Epithelial cell of esophagus (primary cell): ENCODE measurements around the gene JUN.

Experiments
- DNase-seq: peaks from one replicate; pipeline ENCODE4 v3.0.0; 2010; ENCODE audit warnings: low read depth
- H3K4me3 ChIP-seq: 2 replicates; pipeline ENCODE4 v1.5.1; 2011; ENCODE audit warnings: mild to moderate bottlenecking, low read length, control low read depth
- TF ChIP-seq, protein P1 (sequence below): IDR thresholded peaks from 2 replicates; pipeline ENCODE4 v1.5.1; 2011; ENCODE audit warnings: low read depth, mild to moderate bottlenecking, low read length, control low read depth, inconsistent platforms; ENCODE audit not compliant: insufficient read depth; ENCODE audit errors: missing control alignments

Gene JUN

DNA sequence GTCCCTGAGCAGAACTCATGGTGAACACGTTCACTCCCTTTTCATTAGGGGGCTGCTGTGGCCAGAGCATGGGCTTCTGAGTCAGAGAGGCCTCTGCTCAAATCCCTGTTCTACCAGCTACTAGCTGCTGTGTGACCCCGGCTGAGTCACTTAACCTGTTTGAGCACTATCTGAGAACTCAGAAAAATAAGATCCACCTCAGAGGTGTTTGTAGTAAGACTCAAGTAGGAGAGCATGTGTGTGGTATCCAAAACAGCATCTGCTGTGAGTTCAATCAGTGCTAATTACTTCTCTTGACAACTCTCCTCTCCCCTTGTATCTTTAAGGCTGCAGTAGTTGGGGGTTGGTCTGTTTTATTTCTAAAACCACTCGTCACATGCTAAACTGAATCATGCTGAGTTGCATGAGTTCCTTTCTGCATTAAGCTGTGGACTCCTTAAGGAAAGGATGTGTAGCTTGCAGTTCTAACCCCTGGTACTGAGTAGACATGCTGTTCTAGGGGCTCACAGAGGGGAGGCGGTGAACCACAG lies 39.7 kb upstream of the JUN start:
- peak; percentile 91 for DNase-seq
- H3K4me3 ChIP-seq = no peak overlapping the region
- TF ChIP-seq, protein P1, sequence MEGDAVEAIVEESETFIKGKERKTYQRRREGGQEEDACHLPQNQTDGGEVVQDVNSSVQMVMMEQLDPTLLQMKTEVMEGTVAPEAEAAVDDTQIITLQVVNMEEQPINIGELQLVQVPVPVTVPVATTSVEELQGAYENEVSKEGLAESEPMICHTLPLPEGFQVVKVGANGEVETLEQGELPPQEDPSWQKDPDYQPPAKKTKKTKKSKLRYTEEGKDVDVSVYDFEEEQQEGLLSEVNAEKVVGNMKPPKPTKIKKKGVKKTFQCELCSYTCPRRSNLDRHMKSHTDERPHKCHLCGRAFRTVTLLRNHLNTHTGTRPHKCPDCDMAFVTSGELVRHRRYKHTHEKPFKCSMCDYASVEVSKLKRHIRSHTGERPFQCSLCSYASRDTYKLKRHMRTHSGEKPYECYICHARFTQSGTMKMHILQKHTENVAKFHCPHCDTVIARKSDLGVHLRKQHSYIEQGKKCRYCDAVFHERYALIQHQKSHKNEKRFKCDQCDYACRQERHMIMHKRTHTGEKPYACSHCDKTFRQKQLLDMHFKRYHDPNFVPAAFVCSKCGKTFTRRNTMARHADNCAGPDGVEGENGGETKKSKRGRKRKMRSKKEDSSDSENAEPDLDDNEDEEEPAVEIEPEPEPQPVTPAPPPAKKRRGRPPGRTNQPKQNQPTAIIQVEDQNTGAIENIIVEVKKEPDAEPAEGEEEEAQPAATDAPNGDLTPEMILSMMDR = no peak

DNA sequence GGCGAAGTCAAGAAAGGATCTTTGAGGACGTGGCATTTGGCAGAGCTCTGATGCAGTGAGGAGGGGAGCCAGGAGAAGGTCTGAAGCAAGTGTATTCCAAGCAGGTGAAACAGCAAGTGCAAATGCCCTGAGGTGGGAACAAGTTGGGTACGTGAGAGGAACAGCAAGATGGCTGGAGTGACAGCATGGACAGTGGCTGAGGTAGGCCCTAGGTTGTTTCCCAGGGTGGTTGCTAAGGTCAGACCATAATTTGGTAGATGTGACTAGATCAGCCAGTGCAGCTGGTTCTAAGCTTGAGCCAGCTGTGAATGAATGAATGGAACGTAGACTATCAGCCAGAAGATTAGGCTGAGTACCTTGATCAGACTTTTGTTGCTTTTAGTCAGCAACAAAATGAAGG lies 37.5 kb upstream of the JUN start:
- no peak overlapping the region for H3K4me3 ChIP-seq
- DNase-seq = no peak
- TF ChIP-seq, protein P1 = no peak

DNA sequence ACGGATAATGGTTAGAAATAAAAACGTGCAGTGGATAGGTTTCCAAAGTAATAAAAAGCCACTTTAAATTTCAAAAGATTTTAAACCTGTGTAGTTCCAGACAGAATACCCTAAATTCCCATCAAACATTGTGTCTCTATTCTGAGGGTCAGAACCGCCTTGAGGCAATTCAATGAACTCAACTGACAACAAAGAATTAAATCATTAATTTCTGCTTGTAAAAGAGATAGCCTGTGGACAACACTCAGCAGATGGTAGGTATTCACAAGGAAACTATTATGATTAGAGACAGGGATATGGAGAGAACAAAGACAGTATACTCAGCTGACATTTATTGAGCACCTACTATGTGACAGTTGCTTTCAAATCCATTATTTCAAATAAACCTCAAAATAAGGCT lies 35.1 kb upstream of the JUN start:
- H3K4me3 ChIP-seq = no peak overlapping the region
- TF ChIP-seq, protein P1 = no peak
- no peak for DNase-seq

DNA sequence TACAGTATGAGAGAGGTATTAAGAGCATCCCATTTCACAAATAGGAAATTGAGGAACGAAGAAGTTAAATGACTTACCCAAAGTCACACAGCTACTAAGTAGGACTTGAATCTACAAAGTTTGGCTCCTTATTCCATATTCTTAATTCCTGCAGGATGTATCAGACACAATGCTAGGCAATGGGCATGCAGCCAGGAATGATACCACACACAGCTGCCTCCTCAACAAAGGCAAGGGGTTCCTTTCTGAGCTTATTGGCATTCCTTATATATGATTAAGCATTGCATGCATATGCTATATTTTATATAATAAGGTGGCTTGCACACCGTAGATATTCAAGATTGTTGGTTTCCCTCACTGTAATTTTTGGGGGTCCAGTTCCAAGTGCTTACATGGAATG lies 34.2 kb upstream of the JUN start:
- no peak overlapping the region for H3K4me3 ChIP-seq
- TF ChIP-seq, protein P1 = no peak
- DNase-seq = peak; percentile 95

DNA sequence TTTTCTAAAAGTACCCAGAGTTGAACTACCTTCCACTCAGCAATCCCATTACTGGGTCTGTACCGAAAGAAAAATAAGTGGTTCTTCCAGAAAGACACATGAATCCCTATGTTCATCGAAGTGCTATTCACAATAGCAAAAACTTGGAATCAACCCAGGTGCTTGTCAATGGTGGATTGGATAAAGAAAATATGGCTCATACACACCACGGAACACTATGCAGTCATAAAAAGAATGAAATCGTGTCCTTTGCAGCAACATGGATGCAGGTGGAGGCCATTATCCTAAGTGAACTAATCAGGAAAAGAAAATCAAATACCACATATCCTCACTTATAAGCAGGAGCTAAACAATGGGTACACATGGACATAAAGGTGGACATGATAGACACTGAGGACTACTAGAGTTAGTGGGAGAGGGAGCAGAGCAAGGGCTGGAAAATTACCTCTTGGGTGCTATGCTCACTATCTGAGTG lies 32.9 kb upstream of the JUN start:
- TF ChIP-seq, protein P1 = no peak
- H3K4me3 ChIP-seq = no peak overlapping the region
- DNase-seq = no peak

DNA sequence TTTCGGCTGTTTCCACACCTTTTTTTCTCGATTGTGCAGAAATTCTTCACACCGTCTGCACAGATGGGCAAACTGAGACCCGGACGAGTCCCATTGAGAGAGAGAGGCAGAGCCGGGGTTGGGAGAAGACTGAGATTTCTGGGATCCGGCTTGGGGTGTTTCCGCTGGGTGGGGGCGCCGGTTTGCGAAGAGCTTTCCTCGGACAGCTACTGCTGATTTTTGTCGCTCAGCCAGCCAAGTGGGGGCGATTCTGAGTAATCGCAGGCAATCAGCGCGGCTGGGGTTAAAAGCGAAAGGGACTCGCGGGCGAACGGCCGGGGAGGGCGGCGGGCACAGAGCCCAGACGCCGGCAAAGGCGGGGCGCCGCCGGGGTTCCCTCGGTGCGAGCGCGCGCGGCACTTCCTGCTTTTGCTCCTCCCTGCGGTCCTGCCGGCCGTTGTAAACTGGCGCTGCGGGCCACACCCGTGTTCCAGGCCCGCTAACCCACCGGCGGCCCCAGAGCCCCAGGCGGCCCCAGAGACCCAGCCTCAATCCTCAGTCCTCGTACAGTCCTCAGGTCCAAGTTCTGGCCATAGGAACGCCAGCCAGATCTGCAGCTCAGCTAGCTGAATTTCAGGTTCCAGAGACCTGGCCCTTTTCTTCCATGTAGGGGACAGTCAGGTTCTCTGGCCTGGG lies 32.4 kb upstream of the JUN start:
- TF ChIP-seq, protein P1 = no peak
- DNase-seq = peak; percentile 79

DNA sequence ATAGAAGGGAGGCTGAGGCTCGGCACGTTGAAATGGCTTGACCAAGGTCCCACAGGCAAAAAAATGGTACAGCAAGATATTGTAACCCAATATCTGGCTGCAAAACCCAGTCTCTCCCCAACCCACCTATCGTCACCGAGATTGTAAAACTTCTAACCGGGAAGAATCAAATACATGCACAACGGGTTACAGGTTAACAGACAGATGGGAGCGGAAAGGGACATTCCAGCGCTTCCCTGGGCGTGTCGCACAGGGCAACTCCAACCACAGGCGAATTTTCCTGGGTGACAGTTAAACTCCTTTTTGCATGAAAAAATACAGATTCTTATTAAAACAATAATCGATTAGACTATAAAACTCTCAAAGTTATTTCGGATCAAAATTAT lies 31.8 kb upstream of the JUN start:
- TF ChIP-seq, protein P1 = no peak
- H3K4me3 ChIP-seq = peak overlapping the region; percentile 57
- peak; percentile 46 for DNase-seq

More for the DNA sequence above, 32.4 kb upstream of the JUN start:
- H3K4me3 ChIP-seq = peak overlapping the region; percentile 57
